GM18502 (cell line): ENCODE measurements around the gene MTARC2.
"Not testable (repeated sequence)": the region's sequence is repeated elsewhere in the genome, so short reads cannot be mapped to it uniquely, and the experiment has no call there.

Experiments used
- ATAC-seq: cut with Tn5 transposase; IDR thresholded peaks from one replicate; pipeline ENCODE4 v1.9.1; 2021; ENCODE audit warnings: mild to moderate bottlenecking; ENCODE audit not compliant: unreplicated experiment, poor library complexity

The MTARC2 gene

DNA sequence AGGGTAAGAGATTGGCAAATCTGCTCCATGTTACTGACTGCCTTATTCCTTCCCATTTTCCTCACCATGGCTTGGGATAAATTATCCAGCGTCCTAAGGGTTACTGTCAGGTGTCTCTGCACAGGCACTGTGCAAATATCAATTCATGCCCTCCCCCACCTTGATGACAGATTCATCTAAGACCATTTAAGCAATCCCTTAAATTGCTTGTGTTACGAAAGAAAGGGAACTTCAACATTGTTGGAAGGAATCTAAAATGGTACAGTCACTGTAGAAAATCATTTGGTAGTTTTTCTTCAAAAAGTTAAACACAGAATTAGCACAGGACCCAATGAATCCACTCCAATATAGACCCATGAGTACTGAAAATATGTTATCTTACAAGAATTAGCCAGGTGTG lies 17.6 kb upstream of the MTARC2 start:
- no peak for ATAC-seq

DNA sequence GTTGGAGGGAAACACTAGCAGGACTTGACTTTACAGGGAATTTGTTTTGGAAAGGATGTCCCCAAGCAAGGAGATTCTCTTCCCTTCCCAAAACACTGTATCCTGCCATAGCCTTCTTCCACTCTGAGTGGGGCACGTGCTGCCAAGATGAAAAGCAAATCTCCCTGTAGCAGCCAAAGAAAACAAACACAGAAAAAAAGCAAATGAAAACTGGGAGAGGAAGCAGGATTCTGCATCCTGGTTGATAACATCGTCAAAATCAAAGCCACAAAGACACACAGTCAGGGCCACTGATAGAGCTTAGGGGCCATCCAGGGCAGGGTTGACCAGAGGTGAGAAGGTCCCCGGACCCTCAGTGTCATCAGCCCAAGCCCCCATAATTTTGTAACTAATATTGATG lies 16.0 kb upstream of the MTARC2 start:
- ATAC-seq: no peak

DNA sequence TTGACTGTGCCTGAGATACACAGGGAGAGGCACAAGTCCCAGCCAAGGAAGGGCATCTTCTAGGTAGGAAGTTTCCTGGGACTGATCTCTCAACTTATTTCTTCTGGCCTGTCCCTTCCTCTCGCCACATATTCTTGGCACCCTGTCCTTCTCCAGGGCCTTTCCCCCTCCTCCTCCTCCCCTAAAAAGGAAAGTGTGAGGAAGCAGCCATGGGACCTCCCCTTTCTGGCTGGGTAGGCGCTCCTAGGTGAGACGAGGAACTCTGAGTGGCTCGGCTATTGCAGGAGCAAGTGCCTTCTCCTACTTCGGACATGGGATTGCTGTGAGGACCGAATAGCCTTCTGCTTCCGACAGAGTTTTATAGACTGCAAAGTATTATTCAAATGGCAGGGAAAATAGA lies 15.5 kb upstream of the MTARC2 start:
- no peak for ATAC-seq

DNA sequence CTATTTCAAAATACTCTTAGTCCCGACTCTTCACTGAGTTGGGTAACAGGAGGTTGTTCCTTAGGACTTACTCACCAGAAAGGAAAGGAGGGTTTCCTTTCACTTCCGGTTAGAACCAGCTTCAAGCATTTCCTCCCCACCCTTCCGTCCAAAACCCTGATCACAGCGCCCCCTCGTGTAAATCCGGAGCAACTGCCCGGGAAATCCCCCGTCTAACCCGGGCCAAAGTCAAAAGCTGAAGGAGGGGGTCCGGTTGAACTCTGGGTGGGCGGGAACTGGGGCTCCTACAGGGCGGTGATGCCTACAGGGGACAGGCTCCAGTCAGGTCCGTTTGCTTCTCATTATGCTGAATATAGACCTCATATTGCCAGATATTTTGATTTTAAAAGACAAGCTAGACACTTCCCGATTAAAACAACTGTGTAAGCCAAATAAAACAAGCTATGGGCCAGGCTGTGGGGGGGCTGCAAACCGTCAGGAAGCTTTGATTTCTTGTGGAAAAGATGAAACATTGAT lies 15.0 kb upstream of the MTARC2 start:
- peak; percentile 95 for ATAC-seq

DNA sequence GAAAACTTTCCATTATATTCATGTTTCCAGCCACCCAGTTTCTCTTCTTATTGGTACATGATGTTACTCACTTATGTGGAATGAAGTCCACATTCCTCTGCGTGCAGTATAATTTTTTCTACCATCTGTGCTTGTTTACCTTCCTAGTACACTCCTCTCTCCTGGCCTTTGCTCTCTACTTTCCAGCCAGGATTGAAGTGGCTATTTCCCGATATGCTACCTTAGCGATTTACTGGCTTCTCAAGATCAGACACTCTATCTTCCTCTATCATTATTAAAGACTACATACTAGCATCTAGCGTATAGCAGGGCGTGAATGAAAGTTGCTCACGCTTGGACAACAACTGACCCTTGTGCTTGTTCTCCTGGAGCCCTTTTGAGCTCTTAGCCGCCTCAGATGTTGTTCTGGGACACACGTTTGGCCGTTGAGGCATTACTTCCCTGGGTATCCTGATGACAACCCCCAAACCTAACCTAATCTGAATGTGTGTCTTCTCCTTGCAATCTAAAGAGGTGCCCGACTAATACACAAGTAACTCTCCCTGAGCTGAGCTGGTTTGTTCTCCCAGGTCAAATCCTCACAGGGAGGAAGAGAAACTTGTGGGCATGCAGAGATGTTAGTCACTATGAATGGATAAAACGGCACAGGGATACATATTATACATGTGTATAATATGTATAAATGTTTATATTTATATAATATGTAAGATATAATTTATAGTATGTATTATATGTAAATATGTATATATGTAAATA lies 13.4 kb upstream of the MTARC2 start:
- no peak for ATAC-seq

DNA sequence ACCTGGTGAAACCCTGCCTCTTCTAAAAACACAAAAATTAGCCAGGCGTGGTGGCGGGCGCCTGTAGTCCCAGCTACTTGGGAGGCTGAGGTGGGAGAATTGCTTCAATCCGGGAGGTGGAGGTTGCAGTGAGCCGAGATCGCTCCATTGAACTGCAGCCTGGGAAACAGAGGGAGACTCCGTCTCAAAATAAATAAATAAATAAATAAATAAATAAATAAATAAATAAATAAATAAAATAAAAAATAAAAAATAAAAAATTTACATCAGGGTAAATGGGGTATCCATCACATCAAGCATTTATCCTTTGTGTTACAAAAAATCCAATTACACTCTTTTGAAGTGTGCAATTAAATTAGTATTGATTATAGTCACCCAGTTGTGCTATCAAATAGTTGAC lies 11.8 kb upstream of the MTARC2 start:
- ATAC-seq: not testable (repeated sequence)

DNA sequence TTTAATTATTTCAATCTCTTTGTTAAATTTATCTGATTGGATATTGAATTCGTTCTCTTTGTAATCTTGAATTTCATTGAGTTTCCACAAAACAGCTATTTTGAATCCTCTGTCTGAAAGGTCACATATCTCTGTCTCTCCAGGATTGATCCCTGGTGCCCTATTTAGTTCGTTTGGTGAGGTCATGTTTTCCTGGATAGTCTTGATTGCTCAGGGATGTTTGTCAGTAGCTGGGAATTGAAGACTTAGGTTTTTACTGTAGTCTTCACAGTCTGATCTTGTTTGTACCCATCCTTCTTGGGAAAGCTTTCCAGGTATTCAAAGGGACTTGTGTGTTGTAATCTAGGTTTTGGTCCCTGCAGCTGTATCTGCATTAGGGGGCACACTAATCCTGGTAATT lies 6.8 kb upstream of the MTARC2 start:
- ATAC-seq: no peak

DNA sequence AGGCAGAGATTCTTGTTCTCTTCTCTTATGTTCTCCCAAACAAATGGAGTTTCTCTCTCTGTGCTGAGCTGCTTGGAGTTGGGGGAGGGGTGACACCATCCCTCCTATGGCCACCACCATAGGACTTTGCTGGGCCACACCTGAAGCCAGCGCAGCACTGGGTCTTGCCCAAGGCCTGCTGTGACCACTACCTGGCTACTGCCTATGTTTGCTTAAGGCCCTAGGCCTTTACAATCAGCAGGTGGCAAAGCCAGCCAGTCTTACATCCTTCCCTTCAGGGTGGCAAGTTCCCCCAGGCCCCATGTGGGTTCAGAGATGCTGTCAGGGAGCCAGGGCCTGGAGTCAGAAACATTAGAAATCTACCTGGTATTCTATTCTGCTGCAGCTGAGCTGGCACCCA lies 6.3 kb upstream of the MTARC2 start:
- no peak for ATAC-seq

DNA sequence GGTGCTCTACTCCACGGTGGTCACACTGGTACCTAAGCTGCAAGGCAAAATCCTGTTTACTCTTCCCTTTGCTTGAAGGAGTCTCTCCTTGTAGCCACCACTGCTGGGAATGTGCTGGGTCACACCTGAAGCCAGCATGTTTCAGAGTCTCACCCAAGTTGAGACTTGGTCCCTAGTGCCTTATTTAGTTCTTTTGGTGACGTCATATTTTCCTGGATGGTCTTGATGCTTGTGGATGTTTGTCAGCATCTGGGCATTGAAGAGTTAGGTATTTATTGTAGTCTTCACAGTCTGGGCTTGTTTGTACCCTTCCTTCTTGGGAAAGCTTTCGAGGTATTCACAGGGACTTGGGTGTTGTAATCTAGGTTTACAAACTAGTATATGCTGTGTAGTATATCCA lies 5.6 kb upstream of the MTARC2 start:
- no peak for ATAC-seq

DNA sequence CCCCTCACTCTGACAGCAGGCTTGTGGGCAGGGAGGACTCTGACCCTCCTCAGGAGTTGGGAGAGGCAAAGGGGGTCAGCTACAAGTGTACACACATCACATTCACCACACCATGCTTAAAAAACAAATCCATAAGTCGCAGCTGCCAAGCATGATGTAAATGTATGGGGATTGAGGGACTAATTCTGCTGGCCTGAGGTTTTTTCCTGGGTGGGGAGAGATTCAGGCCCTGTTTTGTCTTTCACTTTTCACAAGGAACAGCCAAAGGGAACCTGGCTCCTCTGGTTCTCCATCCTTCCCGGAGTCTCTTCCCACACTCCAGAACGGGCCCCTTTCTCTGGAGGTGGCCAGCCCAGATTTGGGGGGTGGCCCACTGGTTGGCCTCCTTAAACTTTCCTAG lies 1.3 kb upstream of the MTARC2 start:
- ATAC-seq: no peak

DNA sequence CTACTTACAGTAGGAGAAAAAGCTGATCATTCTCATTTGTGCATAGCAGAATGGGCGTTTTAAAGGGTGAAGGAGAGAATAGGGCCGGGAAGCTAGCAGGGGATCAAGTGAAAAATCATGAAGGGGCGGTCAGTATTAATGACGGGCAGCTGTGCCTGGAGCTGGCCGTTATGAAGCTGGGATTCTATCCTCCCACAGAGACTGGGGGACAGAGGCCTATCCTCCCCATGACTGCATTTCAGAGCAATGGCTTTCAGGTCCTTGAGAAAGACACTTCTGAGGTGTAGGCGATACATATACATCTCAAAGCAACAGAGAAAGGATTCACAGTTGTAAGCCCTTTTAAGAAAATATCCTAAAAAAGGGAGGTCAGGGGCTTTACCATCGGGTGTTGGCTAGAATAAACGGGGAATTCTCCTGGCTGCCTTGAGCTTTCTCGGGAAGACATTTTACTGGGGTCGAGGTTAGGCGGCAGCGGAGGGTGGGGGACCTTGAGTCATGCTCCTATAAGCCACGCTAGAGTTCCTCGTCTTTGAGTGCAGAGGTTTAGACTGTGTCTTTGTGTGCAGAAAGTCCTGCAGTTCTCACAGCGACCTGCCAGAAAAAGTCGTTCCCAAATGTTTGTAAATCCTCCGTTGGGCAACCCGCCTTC lies 559 bp upstream of the MTARC2 start:
- ATAC-seq: peak; percentile 26

DNA sequence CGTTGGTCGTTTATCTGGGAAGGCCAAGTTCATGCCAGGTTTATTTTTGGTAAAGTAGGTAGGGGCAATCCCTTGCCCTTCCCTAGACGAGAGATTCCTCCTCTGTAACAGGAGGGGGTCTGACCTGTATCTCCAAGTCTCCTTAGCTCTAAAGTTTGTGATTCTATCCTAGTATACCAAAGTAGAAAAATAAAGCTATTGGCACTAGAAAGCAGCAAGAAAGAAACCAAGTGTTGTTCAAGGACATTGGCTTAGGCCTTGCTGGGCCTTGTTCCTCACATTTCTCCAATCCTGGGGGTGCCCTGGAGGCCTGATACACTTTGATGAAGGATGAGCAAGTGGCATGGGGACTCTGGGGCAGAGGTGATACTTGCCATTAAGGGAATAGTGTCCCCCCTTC lies 814 bp downstream of the MTARC2 start:
- ATAC-seq: no peak

DNA sequence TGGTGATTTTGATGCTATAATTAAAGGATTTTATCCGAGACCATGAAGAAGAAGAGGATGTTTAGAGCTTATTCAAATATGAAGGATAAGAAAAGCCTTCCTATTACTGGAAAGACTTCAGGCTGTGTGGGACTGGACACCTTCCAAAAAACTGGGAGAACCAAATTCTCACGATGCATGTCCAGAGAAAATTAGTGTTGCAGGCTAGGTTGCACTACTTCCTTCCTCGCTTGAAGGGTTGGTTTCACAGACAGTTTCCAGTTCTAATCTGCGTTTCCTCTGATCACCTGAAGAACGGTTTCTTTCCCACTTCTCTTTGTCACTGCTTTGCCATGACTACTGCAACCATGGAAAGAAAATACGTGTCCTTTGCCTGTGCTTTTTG lies 2.0 kb downstream of the MTARC2 start:
- ATAC-seq: no peak

DNA sequence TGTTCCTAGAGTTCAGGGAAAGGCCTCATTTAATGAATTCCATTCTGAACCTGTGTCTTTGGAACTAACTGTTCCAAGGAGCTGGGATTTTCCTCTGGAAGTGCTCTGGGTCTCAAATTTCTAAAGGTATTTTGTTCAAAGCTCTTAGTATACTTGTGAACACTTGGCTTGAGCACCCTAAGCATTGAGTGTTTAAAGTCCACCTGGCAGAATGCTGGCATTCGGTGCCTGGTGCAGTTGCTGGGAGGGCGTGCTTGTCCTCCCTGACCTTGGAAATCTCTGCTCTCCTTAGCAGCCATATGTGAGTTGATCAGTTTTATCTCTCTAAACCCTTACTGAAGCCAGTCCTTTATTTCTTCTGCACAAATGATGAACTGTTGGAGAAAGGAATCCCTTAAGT lies 3.0 kb downstream of the MTARC2 start:
- no peak for ATAC-seq

DNA sequence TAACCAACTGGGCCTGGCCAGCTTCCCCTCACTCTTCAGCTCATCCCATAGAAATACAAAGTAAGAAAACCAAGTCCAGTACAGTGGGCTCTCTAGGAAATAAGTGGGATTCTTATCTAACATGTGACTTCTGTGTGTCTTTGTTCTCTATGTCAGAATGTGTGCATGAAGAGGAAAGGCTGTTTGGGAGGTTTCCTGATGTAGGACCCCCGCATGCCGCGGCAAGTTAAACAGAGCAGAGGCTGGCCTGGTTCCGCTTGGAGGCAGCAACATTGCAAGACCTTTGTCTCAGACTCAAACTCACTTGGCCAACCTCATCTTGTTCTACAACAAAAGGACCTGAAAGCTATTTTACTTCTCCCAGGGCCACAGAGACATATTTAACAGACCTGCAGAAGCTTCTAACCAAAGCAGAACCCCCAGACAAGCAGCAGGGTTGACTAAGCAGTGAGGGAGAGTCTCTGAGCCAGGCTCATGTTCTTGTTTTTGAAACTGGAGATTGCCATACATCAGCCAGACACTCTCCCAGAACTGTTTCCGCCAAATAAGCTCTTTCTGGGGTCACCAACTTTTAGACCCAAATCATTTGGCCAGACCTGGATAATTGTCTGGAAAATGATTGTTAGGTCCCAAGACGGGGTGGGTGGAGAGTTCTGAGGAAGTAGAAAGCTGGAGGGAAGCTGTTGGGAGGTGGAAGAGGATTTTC lies 6.2 kb downstream of the MTARC2 start:
- ATAC-seq: no peak

DNA sequence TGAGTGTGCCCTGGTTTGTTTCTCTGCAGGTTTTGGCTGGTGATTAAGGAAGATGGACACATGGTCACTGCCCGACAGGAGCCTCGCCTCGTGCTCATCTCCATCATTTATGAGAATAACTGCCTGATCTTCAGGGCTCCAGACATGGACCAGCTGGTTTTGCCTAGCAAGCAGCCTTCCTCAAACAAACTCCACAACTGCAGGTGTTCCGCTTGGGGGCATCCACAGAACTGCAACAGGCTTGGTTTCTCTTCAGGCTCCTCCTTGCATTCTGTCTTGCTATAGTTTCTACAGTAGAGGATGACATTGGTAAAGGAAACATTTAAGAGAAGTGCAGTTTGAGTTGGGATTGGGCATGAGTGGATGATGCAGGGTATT lies 6.8 kb downstream of the MTARC2 start:
- no peak for ATAC-seq

DNA sequence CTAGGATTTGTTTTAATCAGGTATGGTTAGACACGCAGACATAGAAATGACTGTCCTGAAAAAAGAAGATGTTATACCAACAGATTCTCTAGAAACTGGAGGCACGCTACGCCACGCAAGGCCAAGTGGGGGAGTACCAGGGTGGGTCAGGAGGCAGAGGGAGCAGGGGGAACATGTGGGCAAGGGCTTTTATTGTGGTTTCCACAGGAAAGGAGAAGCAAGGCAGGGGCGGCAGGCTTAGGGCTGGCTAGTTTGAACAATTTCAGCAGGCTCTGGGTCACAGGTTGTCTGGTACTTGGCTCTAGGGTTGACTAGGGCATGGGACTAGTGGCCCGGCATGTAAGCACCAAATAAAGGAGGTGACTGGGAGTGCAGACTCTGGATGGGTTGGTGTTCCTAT lies 7.2 kb downstream of the MTARC2 start:
- ATAC-seq: no peak

DNA sequence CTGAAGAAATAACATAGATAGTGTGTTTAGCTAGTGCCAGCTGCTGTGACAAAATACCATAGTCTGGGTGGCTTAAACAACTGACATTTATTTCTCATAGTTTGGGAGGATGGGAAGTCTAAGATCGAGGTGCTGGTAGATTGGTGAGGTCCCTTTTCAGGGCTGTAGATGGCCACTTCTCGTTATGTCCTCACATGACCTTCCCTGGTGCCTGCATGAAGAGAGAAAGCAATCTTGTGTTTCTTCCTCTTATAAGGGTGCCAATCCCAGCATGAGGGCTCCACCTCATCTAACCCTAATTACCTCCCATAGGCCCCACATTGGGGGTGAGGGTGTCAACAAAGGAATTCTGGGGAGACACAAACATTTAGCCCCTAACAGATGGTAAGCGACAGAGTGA lies 9.3 kb downstream of the MTARC2 start:
- ATAC-seq: no peak

DNA sequence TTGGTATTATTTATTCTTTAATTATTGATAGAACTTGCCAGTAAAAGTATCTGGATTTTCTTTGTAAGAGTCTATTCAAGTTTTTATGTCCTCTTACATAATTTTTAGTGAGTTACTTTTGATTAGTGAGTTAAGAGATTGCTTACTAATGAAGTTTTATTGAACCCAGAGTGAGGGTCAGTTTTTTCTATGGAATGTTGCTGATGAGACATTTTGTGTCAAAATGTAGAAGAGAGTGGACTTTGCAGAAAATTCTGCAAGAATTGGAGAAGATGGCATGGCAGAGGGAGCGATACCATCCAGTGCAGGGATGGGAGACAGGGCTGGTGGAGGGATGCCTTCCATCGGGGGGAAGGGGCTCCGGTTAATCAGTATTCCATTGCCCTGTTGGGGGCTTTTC lies 11.0 kb downstream of the MTARC2 start:
- ATAC-seq: no peak

DNA sequence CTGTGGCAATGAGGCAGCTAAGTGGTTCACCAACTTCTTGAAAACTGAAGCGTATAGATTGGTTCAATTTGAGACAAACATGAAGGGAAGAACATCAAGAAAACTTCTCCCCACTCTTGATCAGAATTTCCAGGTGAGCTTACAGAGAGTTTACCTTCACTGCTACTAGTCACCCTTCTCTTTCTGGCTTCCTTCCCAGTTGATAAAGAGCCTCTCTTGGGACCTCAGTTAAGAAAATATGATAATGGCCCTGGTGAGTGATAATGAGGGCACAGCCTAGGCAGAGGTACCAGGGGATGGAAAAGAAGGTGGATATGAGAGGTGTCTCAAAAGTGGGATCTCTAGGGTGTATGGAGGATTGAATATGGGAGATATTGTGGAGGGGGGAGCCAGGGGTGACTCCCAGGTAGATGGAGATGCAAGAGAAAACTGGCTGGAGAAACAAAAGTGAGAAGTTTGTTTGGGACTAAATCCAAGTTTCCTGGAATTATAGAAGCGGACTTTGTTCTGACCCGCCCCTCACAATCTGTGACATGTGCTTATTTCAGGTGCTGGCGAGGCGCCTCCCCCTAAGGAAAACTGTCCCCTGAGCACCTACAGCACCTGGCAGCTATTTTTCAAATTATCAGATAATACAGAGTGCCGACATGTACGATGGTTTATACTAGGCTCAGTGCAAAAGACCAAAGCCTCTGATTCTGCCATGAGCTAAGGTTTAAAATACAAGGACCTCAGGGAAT lies 13.7 kb downstream of the MTARC2 start:
- no peak for ATAC-seq

DNA sequence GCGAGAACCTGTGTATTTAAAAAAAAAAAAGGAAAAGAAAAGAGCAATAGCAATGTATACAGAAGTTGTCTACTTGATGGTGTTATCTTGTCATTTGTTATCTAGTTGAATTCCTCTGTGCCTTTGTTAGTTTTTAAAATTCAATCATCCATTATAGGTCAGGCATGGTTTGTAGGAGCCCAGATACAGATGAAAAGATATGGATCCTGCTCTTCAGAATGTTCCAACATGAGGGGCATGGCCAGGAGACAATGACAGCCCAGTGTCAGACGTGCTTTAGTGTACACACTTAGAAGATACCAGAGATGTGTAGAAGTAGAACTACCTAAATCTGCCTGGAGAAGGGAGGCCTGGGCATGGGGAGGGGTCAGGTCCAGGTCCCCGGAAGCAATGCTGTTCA lies 16.6 kb downstream of the MTARC2 start:
- ATAC-seq: no peak
